Spinal cord (tissue), 10 donors: ENCODE measurements around the gene IFI27L2. TPM values are rescaled to one million over a fixed set of nuclear protein-coding genes. Genes with fewer than 3 reads are reported as not detected.

ENCODE experiments used
- DNase-seq, 6 donors: peaks; one replicate each; pipeline versions ENCODE4 v3.0.0 to v3.0.0-alpha.2; 2013 to 2015; ENCODE audit warnings: low spot score in 6 of 6, low read depth in 4 of 6
- H3K27ac ChIP-seq: one replicate; pipeline ENCODE4 v1.5.1; 2013; ENCODE audit warnings: low read depth, low read length, control low read depth
- H3K27me3 ChIP-seq: one replicate; pipeline ENCODE4 v1.6.1; 2013; ENCODE audit warnings: low read length; ENCODE audit not compliant: control insufficient read depth, insufficient read depth
- H3K36me3 ChIP-seq: one replicate; pipeline ENCODE4 v1.6.1; 2013; ENCODE audit warnings: low read length; ENCODE audit not compliant: control insufficient read depth, insufficient read depth
- H3K4me1 ChIP-seq: one replicate; pipeline ENCODE4 v1.6.1; 2013; ENCODE audit warnings: low read length; ENCODE audit not compliant: control insufficient read depth, insufficient read depth
- H3K4me3 ChIP-seq: one replicate; pipeline ENCODE4 v1.5.1; 2013; ENCODE audit warnings: low read depth, low read length, control low read depth
- H3K9me3 ChIP-seq: one replicate; pipeline ENCODE4 v1.6.1; 2013; ENCODE audit warnings: low read length; ENCODE audit not compliant: control insufficient read depth, insufficient read depth
- WGBS: methylation state at CpG from one replicate; pipeline ENCODE4 v1.1.5; 2013; ENCODE audit warnings: missing lambda C conversion rate; ENCODE audit not compliant: insufficient coverage; 5-methylcytosine and 5-hydroxymethylcytosine counted together
- polyA plus RNA-seq, 2 donors: library from polyadenylated mRNA; unstranded; fragments of 120-200 nt; gene quantifications; one replicate each; pipeline ENCODE4 v1.2.1, GENCODE V29; 2013; ENCODE audit not compliant: insufficient read length in 2 of 2
- total RNA-seq, 2 donors: library from RNA; depleted of rRNA in 1 of 2; stranded (reverse); fragments of 120-200 nt in 1 of 2; fragments of >200 nt in 1 of 2; gene quantifications; one replicate each; pipeline versions ENCODE4 v1.2.3 to v1.2.4, GENCODE V29; 2013 to 2014
- donor health status: healthy.

The IFI27L2 gene
- total and polyA plus RNA-seq, 4 donors, result 38.4 to 114 (median 103) TPM

GRCh38 chr14:94077823-94078222 lies 51.6 kb downstream of the IFI27L2 start:
- Histone ChIP-seq H3K27me3 (no peaks in the 10 kb centered on the region), H3K9me3 (peaks cover 8% of the 10 kb centered on the region), H3K27ac (no peak overlapping the region), H3K36me3 (peaks cover 9% of the 10 kb centered on the region), H3K4me1 (peaks cover 11% of the 10 kb centered on the region), H3K4me3 (no peak overlapping the region)
- DNase-seq, result no peak
- WGBS, result no CpG with 5 or more reads among the region's 5 CpGs

Other genes with a start within 250 kb of the IFI27L2 start
- 1 to 10 TPM; 3.3 to 3.5 TPM for gene FAM181A, start 202.3 kb downstream of the IFI27L2 start, total RNA-seq
- gene FAM181A, start 202.3 kb downstream of the IFI27L2 start, polyA plus RNA-seq, result 10 to 100 TPM; 11.8 to 16.0 TPM
- 1 to 10 TPM in 1 of 2 donors, under 1 TPM in 1; 0.50 to 4.0 TPM for gene ASB2, start 153.0 kb downstream of the IFI27L2 start, total RNA-seq
- gene ASB2, start 153.0 kb downstream of the IFI27L2 start, polyA plus RNA-seq, result 1 to 10 TPM; 1.6 to 2.1 TPM
- not detected for gene CCDC197, start 132.3 kb downstream of the IFI27L2 start, total RNA-seq
- not detected for gene CCDC197, start 132.3 kb downstream of the IFI27L2 start, polyA plus RNA-seq
- 1 to 10 TPM; 3.6 to 4.1 TPM for gene OTUB2, start 103.3 kb downstream of the IFI27L2 start, total RNA-seq
- gene OTUB2, start 103.3 kb downstream of the IFI27L2 start, polyA plus RNA-seq, result 1 to 10 TPM; 4.6 to 5.8 TPM
- 100 to 1,000 TPM; 142 to 259 TPM for gene DDX24, start 48.4 kb downstream of the IFI27L2 start, total RNA-seq
- gene DDX24, start 48.4 kb downstream of the IFI27L2 start, polyA plus RNA-seq, result 100 to 1,000 TPM; 242 to 263 TPM
- 10 to 100 TPM; 14.0 to 74.2 TPM for gene IFI27L1, start 48.3 kb downstream of the IFI27L2 start, total RNA-seq
- 10 to 100 TPM; 64.2 to 74.7 TPM for gene IFI27L1, start 48.3 kb downstream of the IFI27L2 start, polyA plus RNA-seq
- gene IFI27, start 18.9 kb downstream of the IFI27L2 start, total RNA-seq, result 100 to 1,000 TPM in 1 of 2 donors, 10 to 100 TPM in 1; 35.9 to 133 TPM
- gene IFI27, start 18.9 kb downstream of the IFI27L2 start, polyA plus RNA-seq, result 10 to 100 TPM; 36.8 to 48.3 TPM
- gene PPP4R4, start 44.7 kb upstream of the IFI27L2 start, total RNA-seq, result 10 to 100 TPM in 1 of 2 donors, 1 to 10 TPM in 1; 8.8 to 13.9 TPM
- 10 to 100 TPM in 1 of 2 donors, 1 to 10 TPM in 1; 8.0 to 10.8 TPM for gene PPP4R4, start 44.7 kb upstream of the IFI27L2 start, polyA plus RNA-seq
- gene SERPINA10, start 163.7 kb upstream of the IFI27L2 start, total RNA-seq, result under 1 TPM in 1 of 2 donors, not detected in 1; 0.06 TPM
- gene SERPINA10, start 163.7 kb upstream of the IFI27L2 start, polyA plus RNA-seq, result under 1 TPM; 0.13 to 0.26 TPM
- gene SERPINA6, start 193.7 kb upstream of the IFI27L2 start, total RNA-seq, result under 1 TPM in 1 of 2 donors, not detected in 1; 0.06 TPM
- gene SERPINA6, start 193.7 kb upstream of the IFI27L2 start, polyA plus RNA-seq, result not detected
- gene SERPINA2, start 237.1 kb upstream of the IFI27L2 start, total RNA-seq, result not detected
- gene SERPINA2, start 237.1 kb upstream of the IFI27L2 start, polyA plus RNA-seq, result not detected